Measurements from ENCODE around the gene CPS1.
A peak's percentile ranks its signal among the peaks of the same experiment; 100 is the strongest.

DNA sequence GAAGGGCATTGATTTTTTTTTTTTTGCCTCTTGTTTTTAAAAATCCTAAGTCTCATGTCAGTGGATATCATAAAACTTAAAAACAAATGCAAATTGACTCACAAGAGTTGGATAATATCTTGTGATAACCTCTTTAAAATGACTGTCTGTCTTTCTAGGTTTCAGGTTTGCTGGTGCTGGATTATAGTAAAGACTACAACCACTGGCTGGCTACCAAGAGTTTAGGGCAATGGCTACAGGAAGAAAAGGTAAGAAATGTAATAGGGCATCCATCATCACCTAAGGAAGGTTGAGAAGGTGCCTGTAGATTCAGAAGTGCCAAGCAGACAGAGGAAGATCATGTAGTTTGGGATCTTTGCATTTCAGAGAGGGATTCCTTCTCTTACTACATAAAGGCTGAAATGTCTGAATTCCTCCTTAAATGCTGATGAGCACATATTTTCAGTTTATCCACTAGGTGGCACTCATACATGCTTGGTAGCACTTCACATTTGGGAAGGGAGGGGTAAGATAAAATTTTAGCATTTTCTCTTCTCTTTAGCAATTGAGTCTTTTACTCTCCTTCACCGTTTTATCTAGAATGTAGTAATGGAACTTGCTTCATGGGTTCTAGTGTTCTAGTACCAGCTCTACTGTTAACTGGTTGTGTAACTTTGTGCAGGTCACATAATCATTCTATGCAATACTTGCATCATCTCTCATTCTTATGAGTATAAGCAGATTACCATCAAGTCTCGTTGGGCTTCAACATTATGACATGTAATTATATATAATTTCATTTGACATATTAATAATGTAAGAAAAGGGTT is 21.1 kb downstream of the CPS1 start:
- TF ChIP-seq CTCF (IDR thresholded peaks at IDR 0.05; ENCODE audit: low read length) (peak; percentile 83), EZH2 (IDR thresholded peaks at IDR 0.05; ENCODE audit: borderline replicate concordance, low read length) (no peak)

Data from OCI-LY1 (cell line).